Parathyroid adenoma (tissue), 2 donors: Measurements from ENCODE around the gene VWA5B1.
A peak's percentile ranks its signal among the peaks of the same experiment; 100 is the strongest.

Experiments
- H2AFZ ChIP-seq: fragments of 300-600 bp; sonication (generic); one replicate; pipeline ENCODE4 v1.7.0; 2017; ENCODE audit warnings: antibody characterized with exemption, mild to moderate bottlenecking
- H3K27ac ChIP-seq: fragments of 300-600 bp; sonication (generic); one replicate; pipeline ENCODE4 v1.7.0; 2017
- H3K27me3 ChIP-seq: fragments of 300-600 bp; sonication (generic); one replicate; pipeline ENCODE4 v1.7.0; 2017; ENCODE audit warnings: low read length; ENCODE audit not compliant: control insufficient read depth, insufficient read depth
- H3K36me3 ChIP-seq: fragments of 300-600 bp; sonication (generic); one replicate; pipeline ENCODE4 v1.7.0; 2017; ENCODE audit warnings: low read length; ENCODE audit not compliant: control insufficient read depth, insufficient read depth
- H3K4me1 ChIP-seq: fragments of 300-600 bp; sonication (generic); one replicate; pipeline ENCODE4 v1.7.0; 2017; ENCODE audit warnings: control low read depth
- H3K4me2 ChIP-seq: fragments of 300-600 bp; sonication (generic); one replicate; pipeline ENCODE4 v1.7.0; 2017; ENCODE audit warnings: low read length
- H3K4me3 ChIP-seq: fragments of 300-600 bp; sonication (generic); one replicate; pipeline ENCODE4 v1.7.0; 2017; ENCODE audit warnings: low read depth, low read length
- H3K79me2 ChIP-seq: fragments of 300-600 bp; sonication (generic); one replicate; pipeline ENCODE4 v1.7.0; 2017; ENCODE audit warnings: control low read depth
- H3K9ac ChIP-seq: fragments of 300-600 bp; sonication (generic); one replicate; pipeline ENCODE4 v1.7.0; 2017; ENCODE audit warnings: mild to moderate bottlenecking
- H3K9me3 ChIP-seq: fragments of 300-600 bp; sonication (generic); one replicate; pipeline ENCODE4 v1.7.0; 2017; ENCODE audit warnings: low read length; ENCODE audit not compliant: control insufficient read depth
- CTCF ChIP-seq: fragments of 300-600 bp; sonication (generic); IDR thresholded peaks from one replicate; pipeline ENCODE4 v1.7.0; 2017; ENCODE audit warnings: antibody characterized with exemption, mild to moderate bottlenecking
- donor health status: primary hyperparathyroidism.

VWA5B1 gene

GRCh38 chr1:20354610-20355009 lies 63.9 kb downstream of the VWA5B1 start:
- Histone ChIP-seq H3K9ac (no peak overlapping the region), H3K4me1 (peaks cover 32% of the 10 kb centered on the region), H3K36me3 (no peaks in the 10 kb centered on the region), H3K79me2 (no peaks in the 10 kb centered on the region), H3K27me3 (no peaks in the 10 kb centered on the region), H3K4me3 (no peak overlapping the region), H2AFZ (no peak overlapping the region), H3K9me3 (no peaks in the 10 kb centered on the region), H3K4me2 (no peak overlapping the region), H3K27ac (no peak overlapping the region)
- no peak for TF ChIP-seq CTCF

GRCh38 chr1:20355101-20355827 lies 64.6 kb downstream of the VWA5B1 start:
- Histone ChIP-seq H3K9me3 (no peaks in the 10 kb centered on the region), H3K4me1 (peaks cover 33% of the 10 kb centered on the region), H3K9ac (no peak overlapping the region), H3K27ac (no peak overlapping the region), H3K4me3 (no peak overlapping the region), H2AFZ (no peak overlapping the region), H3K27me3 (no peaks in the 10 kb centered on the region), H3K79me2 (no peaks in the 10 kb centered on the region), H3K4me2 (no peak overlapping the region), H3K36me3 (no peaks in the 10 kb centered on the region)
- no peak for TF ChIP-seq CTCF

- Histone ChIP-seq H2AFZ (peak overlapping the region; percentile 38), H3K4me1 (peaks cover 38% of the 10 kb centered on the region), H3K27me3 (no peaks in the 10 kb centered on the region), H3K9ac (no peak overlapping the region), H3K9me3 (no peaks in the 10 kb centered on the region), H3K27ac (peak overlapping the region; percentile 93), H3K4me3 (no peak overlapping the region), H3K36me3 (no peaks in the 10 kb centered on the region), H3K79me2 (no peaks in the 10 kb centered on the region), H3K4me2 (no peak overlapping the region)
- no peak for TF ChIP-seq CTCF
These were observed 65.4 kb downstream of the VWA5B1 start for GRCh38 chr1:20355828-20356735.

GRCh38 chr1:20356850-20357459 lies 66.3 kb downstream of the VWA5B1 start:
- Histone ChIP-seq H3K4me3 (no peak overlapping the region), H3K4me1 (peaks cover 38% of the 10 kb centered on the region), H2AFZ (no peak overlapping the region), H3K27ac (peak overlapping the region; percentile 93), H3K9ac (no peak overlapping the region), H3K9me3 (no peaks in the 10 kb centered on the region), H3K4me2 (no peak overlapping the region), H3K79me2 (no peaks in the 10 kb centered on the region), H3K36me3 (no peaks in the 10 kb centered on the region), H3K27me3 (no peaks in the 10 kb centered on the region)
- TF ChIP-seq CTCF: no peak
